Spleen (tissue), 11 donors: ENCODE results near the gene IPMK. TPM values are rescaled to one million over a fixed set of nuclear protein-coding genes. Genes with fewer than 3 reads are reported as not detected.

Experiments used
- DNase-seq: peaks from one replicate; pipeline ENCODE4 v3.0.0-alpha.2; 2020
- H3K27ac ChIP-seq, 8 donors: fragments of 200-600 bp; sonication (generic) in 7 of 8; 1 replicate in 4 of 8; 2 replicates in 4 of 8; pipeline versions ENCODE4 v1.5.0 to v1.8.0; 2016 to 2021; ENCODE audit warnings: inconsistent platforms in 4 of 8, mild to moderate bottlenecking in 4 of 8, moderate library complexity in 1 of 8
- H3K27me3 ChIP-seq, 7 donors: fragments of 200-600 bp; sonication (generic) in 6 of 7; replicated peaks in 1 of 7; 1 replicate in 4 of 7; 2 replicates in 3 of 7; pipeline versions ENCODE4 v1.5.0 to v1.8.0; 2016 to 2021; ENCODE audit warnings: inconsistent platforms in 3 of 7, mild to moderate bottlenecking in 1 of 7
- H3K36me3 ChIP-seq, 6 donors: fragments of 200-600 bp; sonication (generic) in 5 of 6; 1 replicate in 4 of 6; 2 replicates in 2 of 6; pipeline versions ENCODE4 v1.5.0 to v1.8.0; 2016 to 2021; ENCODE audit warnings: inconsistent platforms in 2 of 6
- H3K4me1 ChIP-seq, 6 donors: fragments of 200-600 bp; sonication (generic) in 5 of 6; 1 replicate in 3 of 6; 2 replicates in 3 of 6; pipeline versions ENCODE4 v1.5.0 to v1.8.0; 2016 to 2021; ENCODE audit warnings: inconsistent platforms in 3 of 6
- H3K4me3 ChIP-seq, 8 donors: fragments of 200-600 bp; sonication (generic) in 7 of 8; 1 replicate in 4 of 8; 2 replicates in 4 of 8; pipeline versions ENCODE4 v1.5.0 to v1.8.0; 2016 to 2021; ENCODE audit warnings: inconsistent platforms in 4 of 8, mild to moderate bottlenecking in 4 of 8, moderate library complexity in 2 of 8
- H3K9me3 ChIP-seq, 8 donors: fragments of 200-600 bp; sonication (generic) in 7 of 8; 1 replicate in 4 of 8; 2 replicates in 4 of 8; pipeline versions ENCODE4 v1.5.0 to v1.8.0; 2016 to 2021; ENCODE audit warnings: inconsistent platforms in 4 of 8
- CTCF ChIP-seq, 11 experiments: fragments of 200-600 bp in 7 of 11; fragments of 450-650 bp in 4 of 11; sonication (generic) in 4 of 11; IDR thresholded peaks in 8 of 11; conservative IDR thresholded peaks in 3 of 11; 1 replicate in 7 of 11; 2 replicates in 4 of 11; pipeline versions ENCODE4 v1.4.0 to v1.8.0; 2016 to 2021; ENCODE audit warnings: antibody characterized with exemption in 11 of 11, inconsistent platforms in 4 of 11, mild to moderate bottlenecking in 1 of 11
- POLR2A ChIP-seq, 3 donors: fragments of 450-650 bp; IDR thresholded peaks; one replicate each; pipeline ENCODE4 v1.5.1; 2017; ENCODE audit warnings: antibody characterized with exemption in 3 of 3, mild to moderate bottlenecking in 1 of 3
- POLR2AphosphoS5 ChIP-seq, 3 donors: sonication (generic); formaldehyde crosslinking; IDR thresholded peaks; one replicate each; pipeline ENCODE4 v1.5.1; 2017; ENCODE audit warnings: antibody characterized with exemption in 3 of 3
- WGBS, 5 donors: extraction: QIAGEN DNeasy Blood & Tissue Kit in 3 of 5; methylation state at CpG; one replicate each; pipeline versions ENCODE4 v1.1.5 to v1.1.7; 2013 to 2018; 5-methylcytosine and 5-hydroxymethylcytosine counted together
- intact Hi-C: fragments of 100-400 bp; cut with DNase I; formaldehyde crosslinking; loops from one replicate; pipeline ENCODE4 v1.15.0; 2023; ENCODE audit warnings: low total_unique reads
- polyA plus RNA-seq, 3 donors: library from polyadenylated mRNA; stranded (reverse); fragments of 200-250 nt; gene quantifications; one replicate each; pipeline ENCODE4 v1.2.1, GENCODE V29; 2013
- total RNA-seq, 7 donors: library from RNA; depleted of rRNA in 3 of 7; stranded (reverse); fragments of >200 nt in 3 of 7; fragmentation: NEBNext Ultra II Directional in 4 of 7; extraction: Animal tissue kit (Norgen Biotek cat#: 25700) in 4 of 7; gene quantifications; one replicate each; pipeline versions ENCODE4 v1.1.0 to v1.2.1, GENCODE V29; 2016 to 2021
- donor health status: healthy with polysubstance abuse.
- donor health status: DM: no; HTN: no; CAD: no; lungs with moderate emphysema.
- donor health status: DM: no; HTN: no; CAD: no.
- donor health status: Bipolar disorder and iron deficiency.
- donor health status: healthy.
- donor health status: DM: no; HTN: no; CAD: no.
- donor health status: DM: yes; HTN: yes; CAD: no.

The IPMK gene
- total and polyA plus RNA-seq, 10 donors: 2.9 to 17.2 (median 13.3) TPM

- Histone ChIP-seq H3K27me3 (no peaks in the 10 kb centered on the region), H3K36me3 (peaks cover 0 to 23% (median 7%) of the 10 kb centered on the region in 6 donors), H3K4me3 (no peak overlapping the region), H3K4me1 (peaks cover 0 to 34% (median 14%) of the 10 kb centered on the region in 6 donors), H3K27ac (peak overlapping the region in 3 of 8 donors; percentile 74 to 83 (median 79)), H3K9me3 (no peaks in the 10 kb centered on the region)
- intact Hi-C loops: no loop called here
- DNase-seq: no peak
- no peak for TF ChIP-seq POLR2A (IDR thresholded peaks at IDR 0.05)
- TF ChIP-seq CTCF (IDR thresholded peaks at IDR 0.05 in 8 of 11, conservative IDR thresholded peaks at IDR 0.05 in 3 of 11): no peak
- TF ChIP-seq POLR2AphosphoS5 (IDR thresholded peaks at IDR 0.05): no peak
- 84 to 90% (median 88%) methylated on average over 2 of the region's 2 CpGs for WGBS, 5 donors
Observed at GRCh38 chr10:58281092-58281752, 13.5 kb upstream of the IPMK start.

- peaks cover 0 to 34% (median 14%) of the 10 kb centered on the region in 6 donors for H3K4me1 ChIP-seq
- 87 to 96% (median 91%) methylated on average over 3 of the region's 3 CpGs for WGBS, 5 donors
- intact Hi-C loops: no loop called here
Observed at GRCh38 chr10:58280477-58280876, 12.8 kb upstream of the IPMK start.

GRCh38 chr10:58278962-58279307, 11.2 kb upstream of the IPMK start:
- Histone ChIP-seq H3K27me3 (no peaks in the 10 kb centered on the region), H3K27ac (no peak overlapping the region), H3K4me1 (peaks cover 0 to 37% (median 14%) of the 10 kb centered on the region in 6 donors), H3K4me3 (no peak overlapping the region), H3K9me3 (no peaks in the 10 kb centered on the region), H3K36me3 (peaks cover 0 to 23% (median 7%) of the 10 kb centered on the region in 6 donors)
- WGBS, 5 donors: 64 to 92% (median 85%) methylated on average over 1 of the region's 1 CpG
- intact Hi-C loops: no loop called here
- no peak for DNase-seq
- no peak for TF ChIP-seq POLR2A (IDR thresholded peaks at IDR 0.05)
- TF ChIP-seq POLR2AphosphoS5 (IDR thresholded peaks at IDR 0.05): no peak
- TF ChIP-seq CTCF (IDR thresholded peaks at IDR 0.05 in 8 of 11, conservative IDR thresholded peaks at IDR 0.05 in 3 of 11): no peak

More at GRCh38 chr10:58280477-58280876, 12.8 kb upstream of the IPMK start:
- peaks cover 0 to 23% (median 7%) of the 10 kb centered on the region in 6 donors for H3K36me3 ChIP-seq
- no peak for DNase-seq
- no peak overlapping the region for H3K4me3 ChIP-seq
- TF ChIP-seq POLR2A (IDR thresholded peaks at IDR 0.05) (no peak), CTCF (IDR thresholded peaks at IDR 0.05 in 8 of 11, conservative IDR thresholded peaks at IDR 0.05 in 3 of 11) (no peak), POLR2AphosphoS5 (IDR thresholded peaks at IDR 0.05) (no peak)
- no peaks in the 10 kb centered on the region for H3K9me3 ChIP-seq
- no peak overlapping the region for H3K27ac ChIP-seq
- H3K27me3 ChIP-seq: no peaks in the 10 kb centered on the region

GRCh38 chr10:58278274-58278961, 10.7 kb upstream of the IPMK start:
- WGBS, 5 donors: 70 to 89% (median 76%) methylated on average over 7 of the region's 7 CpGs
- H3K4me1 ChIP-seq: peaks cover 0 to 34% (median 14%) of the 10 kb centered on the region in 6 donors
- H3K36me3 ChIP-seq: peaks cover 0 to 23% (median 7%) of the 10 kb centered on the region in 6 donors
- no peak overlapping the region for H3K4me3 ChIP-seq
- no peak for TF ChIP-seq CTCF (IDR thresholded peaks at IDR 0.05 in 8 of 11, conservative IDR thresholded peaks at IDR 0.05 in 3 of 11)
- no peak for TF ChIP-seq POLR2AphosphoS5 (IDR thresholded peaks at IDR 0.05)
- TF ChIP-seq POLR2A (IDR thresholded peaks at IDR 0.05): no peak
- H3K9me3 ChIP-seq: no peaks in the 10 kb centered on the region
- no peak overlapping the region for H3K27ac ChIP-seq
- intact Hi-C loops: no loop called here
- no peaks in the 10 kb centered on the region for H3K27me3 ChIP-seq
- DNase-seq: peak; percentile 56
